HTR-8/SVneo (cell line): Measurements from ENCODE around the gene BLM.
"Not testable (repeated sequence)": the region's sequence is repeated elsewhere in the genome, so short reads cannot be mapped to it uniquely, and the experiment has no call there.

Experiments
- DNase-seq: peaks from one replicate; pipeline ENCODE4 v3.0.0; 2011; ENCODE audit warnings: low spot score, mixed read lengths; ENCODE audit not compliant: insufficient read length
- FAIRE-seq: peaks from 2 replicates; lab custom pipeline; 2011; peaks lifted over from hg19 to GRCh38; lab: Jason Lieb, UNC

BLM gene

DNA sequence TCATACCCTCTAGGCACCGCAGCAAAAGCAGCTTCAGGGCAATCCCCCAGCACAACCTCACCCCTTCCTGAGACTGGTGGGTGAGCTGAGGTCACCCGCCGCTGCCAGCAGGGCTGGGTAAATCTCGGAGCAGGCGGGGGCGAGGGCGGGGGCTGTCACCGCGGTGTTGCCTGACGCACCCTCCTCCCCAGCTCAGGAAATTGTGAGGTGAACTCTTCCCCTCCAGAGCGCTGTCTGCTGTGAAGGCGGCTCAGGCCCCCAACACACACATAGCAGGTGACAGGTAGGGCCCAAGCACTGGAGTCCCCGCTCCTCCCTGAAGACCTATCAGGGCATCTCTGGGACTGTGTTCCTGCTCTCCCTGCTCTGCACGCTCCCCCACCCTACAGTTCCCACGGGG is 121.0 kb downstream of the BLM start:
- FAIRE-seq (no peak), DNase-seq (no peak)

DNA sequence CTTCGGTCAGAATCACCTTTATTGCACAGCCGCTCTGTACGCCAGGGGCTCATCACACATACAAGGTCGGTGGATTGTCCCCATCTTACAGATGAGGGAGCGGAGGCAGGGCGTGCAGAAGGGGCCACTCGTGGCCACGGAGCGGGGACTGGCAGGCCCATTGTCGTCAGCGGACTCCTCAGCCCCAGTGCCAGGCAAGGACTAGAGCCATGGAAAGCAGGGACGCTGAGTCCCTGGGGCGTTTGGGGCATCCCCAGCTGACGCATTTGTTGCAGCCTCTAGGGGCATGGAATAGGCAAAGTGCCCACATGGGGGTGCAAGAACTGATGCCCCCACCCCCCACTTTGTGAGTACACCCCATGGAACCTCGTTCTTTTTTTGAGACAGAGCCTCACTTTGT is 121.4 kb downstream of the BLM start:
- DNase-seq: no peak
- no peak for FAIRE-seq

DNA sequence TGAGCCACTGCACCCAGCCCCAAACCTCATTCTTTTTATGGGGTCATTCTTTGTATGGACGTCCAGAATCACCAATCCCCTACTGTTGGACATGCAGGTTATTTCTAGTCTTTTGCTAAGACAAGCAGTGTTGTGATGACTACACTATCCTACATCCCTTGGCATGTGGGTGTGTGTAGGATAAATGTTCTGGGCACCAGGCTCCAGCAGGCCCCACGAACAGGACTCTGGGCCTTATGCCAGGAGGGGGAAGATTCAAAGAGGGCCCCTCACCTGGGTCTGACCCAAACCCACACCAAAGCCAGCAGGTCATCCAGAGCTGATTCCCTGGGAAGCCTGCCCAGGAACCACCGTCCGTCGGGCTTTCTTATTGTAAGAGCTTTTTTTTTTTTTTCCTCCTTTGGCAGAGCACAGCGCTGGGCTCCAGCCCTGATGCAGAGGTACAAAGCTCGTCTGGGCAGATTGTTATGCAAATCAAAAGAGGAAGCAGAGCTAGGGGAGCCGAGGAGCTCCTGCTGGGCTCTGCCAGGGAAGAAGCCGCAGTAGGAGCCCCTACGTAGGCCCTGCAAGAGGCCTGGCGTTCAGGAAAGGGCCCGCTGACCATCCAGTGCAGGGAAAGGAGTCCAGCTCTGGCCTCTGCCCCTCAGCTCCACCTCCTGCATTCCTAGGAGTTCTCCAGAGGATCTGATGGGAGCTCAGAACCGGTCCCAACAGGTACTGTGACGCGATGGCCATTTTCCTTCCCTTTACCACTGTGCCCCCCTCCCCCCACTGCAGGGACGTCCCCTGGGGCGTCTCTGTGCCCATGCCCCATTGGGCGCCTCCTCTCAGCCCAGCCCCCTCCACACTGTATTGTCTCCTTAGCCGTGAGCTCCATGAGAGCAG is 122.3 kb downstream of the BLM start:
- DNase-seq (no peak), FAIRE-seq (no peak)

GRCh38 chr15:90840157-90840855 is 123.2 kb downstream of the BLM start:
- FAIRE-seq (no peak), DNase-seq (no peak)

- FAIRE-seq (no peak), DNase-seq (no peak)
Measured at GRCh38 chr15:90840954-90841353, 123.8 kb downstream of the BLM start.

DNA sequence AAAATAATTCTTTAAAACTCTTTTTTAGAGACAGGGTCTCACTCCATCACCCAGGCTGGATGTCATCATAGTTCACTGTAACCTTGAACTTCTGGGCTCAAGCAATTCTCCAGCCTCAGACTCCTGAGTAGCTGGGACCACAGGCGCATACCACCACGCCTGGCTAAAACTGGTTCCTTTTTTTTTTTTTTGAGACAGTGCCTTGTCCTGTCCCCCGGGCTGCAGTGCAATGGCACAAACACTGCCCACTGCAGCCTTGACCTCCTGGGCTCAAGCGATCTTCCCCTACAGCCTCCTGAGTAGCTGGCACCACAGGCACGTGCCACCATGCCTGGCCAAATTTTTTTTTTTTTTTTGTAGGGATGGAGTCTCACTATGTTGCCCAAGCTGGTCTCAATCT is 127.5 kb downstream of the BLM start:
- no peak for FAIRE-seq
- DNase-seq: no peak

GRCh38 chr15:90845201-90845949 is 128.2 kb downstream of the BLM start:
- no peak for FAIRE-seq
- DNase-seq: peak; percentile 51

GRCh38 chr15:90849424-90849823 is 132.3 kb downstream of the BLM start:
- FAIRE-seq, DNase-seq: not testable (repeated sequence)

GRCh38 chr15:90851114-90851513 is 134.0 kb downstream of the BLM start:
- FAIRE-seq: no peak
- no peak for DNase-seq

DNA sequence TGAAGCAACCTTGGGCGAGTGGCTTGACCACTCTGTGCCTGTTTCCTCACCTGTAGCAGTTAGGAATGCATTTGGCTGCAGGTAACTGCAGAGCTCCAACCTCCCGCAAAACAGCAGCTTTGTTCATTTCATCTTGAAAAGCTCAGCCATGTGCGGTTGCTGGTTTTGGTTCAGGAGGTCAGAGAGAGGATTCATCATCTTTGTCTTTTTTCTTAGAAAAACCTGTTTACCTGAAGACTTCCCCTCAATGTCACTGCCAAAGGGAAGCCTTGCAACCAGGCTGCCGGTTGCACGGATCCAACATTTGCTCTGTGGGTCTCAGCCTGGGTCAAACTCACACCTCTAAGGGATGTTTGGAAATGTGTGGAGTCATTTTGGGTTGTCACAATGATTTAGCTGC is 134.8 kb downstream of the BLM start:
- no peak for FAIRE-seq
- no peak for DNase-seq

- FAIRE-seq (no peak), DNase-seq (no peak)
Measured at GRCh38 chr15:90855139-90855538, 138.0 kb downstream of the BLM start.

DNA sequence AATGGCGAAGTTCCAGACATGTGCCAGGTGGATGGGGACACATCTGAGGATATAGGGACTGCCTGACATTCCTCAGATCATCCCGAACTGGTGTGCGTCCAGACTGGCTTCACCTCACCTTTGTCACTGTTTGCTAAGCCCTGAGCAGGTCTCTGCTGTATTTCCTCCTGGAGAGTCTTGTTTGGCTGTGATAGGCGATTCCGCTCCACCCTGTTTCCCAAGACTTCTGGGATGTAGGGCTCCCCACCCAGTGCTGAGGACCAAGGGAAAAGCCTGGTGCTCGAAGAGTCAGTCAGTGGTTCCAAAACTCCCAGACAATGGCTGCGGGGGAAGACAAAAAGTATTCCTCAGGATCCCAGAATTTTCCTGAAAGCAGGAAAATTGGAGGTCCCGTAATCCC is 140.2 kb downstream of the BLM start:
- DNase-seq (no peak), FAIRE-seq (no peak)

DNA sequence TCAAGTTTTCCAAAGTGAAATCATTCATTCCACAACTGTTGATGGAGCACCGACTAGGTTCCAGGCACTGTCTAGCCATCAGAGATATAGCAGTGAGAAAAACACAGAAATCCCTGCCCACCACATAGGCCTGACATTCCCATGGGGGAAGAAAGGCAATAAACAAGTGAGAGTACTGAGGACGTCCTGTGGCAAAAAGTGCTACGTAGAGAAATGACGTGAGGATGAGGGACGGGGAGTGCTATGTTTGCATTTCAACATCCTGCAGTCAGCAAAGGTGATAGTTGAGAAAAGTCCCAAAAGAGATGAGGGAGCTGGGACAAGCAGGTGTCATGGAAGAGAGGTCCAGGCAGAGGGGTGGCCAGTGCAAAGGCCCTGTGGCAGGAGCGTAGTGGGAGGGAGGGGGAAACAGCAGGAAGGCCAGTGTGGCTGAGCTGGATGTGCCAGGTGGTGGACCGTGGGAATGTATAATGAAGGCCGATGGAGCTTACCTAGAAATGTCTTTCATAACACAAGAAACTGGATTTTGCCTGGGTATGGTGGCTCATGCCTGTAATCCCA is 140.8 kb downstream of the BLM start:
- DNase-seq (no peak), FAIRE-seq (no peak)

GRCh38 chr15:90859234-90860131 is 142.3 kb downstream of the BLM start:
- DNase-seq (no peak), FAIRE-seq (no peak)

GRCh38 chr15:90860450-90860849 is 143.3 kb downstream of the BLM start:
- FAIRE-seq: no peak
- DNase-seq: no peak

DNA sequence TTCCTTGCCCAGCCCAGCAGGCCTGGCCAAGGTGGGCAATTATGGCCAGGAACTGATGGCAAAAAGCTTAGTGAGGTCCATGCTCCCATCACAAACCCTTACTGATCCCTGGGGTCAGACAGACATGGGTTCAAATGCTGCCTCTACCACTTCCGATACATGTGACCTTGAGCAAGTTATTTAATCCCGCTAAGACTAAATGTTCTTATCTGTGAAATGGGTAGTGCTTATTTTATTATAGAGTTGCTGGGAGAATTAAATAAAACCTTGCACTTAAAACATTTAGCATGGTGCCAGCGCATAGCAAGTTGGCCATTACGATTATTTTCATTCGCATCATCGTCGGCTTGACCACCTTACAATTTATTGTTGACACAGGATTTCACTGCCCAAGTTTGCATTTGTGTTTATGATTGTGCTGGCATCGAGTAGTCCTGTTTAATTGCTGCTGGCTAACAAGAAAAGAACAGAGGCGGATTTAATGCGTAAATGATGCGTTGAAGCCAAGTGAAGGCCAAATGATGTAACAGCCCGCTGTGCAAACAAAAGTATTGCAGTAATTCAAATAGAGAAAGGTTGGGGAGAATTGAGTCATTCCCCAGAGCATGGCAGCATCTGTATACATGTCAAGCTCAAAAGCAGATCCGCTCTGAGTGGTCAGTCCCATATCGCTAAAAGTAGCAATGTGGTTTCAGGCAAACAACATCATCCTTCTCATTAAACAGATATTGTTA is 144.0 kb downstream of the BLM start:
- FAIRE-seq (no peak), DNase-seq (no peak)

- no peak for DNase-seq
- no peak for FAIRE-seq
Measured at GRCh38 chr15:90862487-90862886, 145.3 kb downstream of the BLM start.

GRCh38 chr15:90862964-90863778 is 146.0 kb downstream of the BLM start:
- no peak for FAIRE-seq
- DNase-seq: no peak
